Tibial nerve (tissue), 3 donors: Measurements from ENCODE around the gene TACR2.

Experiments used
- CTCF ChIP-seq, 5 experiments: fragments of 200-600 bp in 3 of 5; fragments of 450-650 bp in 2 of 5; sonication (generic) in 3 of 5; IDR thresholded peaks; one replicate each; pipeline ENCODE4 v1.5.1; 2016 to 2019; ENCODE audit warnings: antibody characterized with exemption in 5 of 5, mild to moderate bottlenecking in 3 of 5, moderate library complexity in 2 of 5
- POLR2A ChIP-seq, 2 donors: fragments of 450-650 bp; IDR thresholded peaks; one replicate each; pipeline ENCODE4 v1.6.1; 2017; ENCODE audit warnings: antibody characterized with exemption in 2 of 2, mild to moderate bottlenecking in 2 of 2, moderate library complexity in 2 of 2

GRCh38 chr10:69374931-69375306 is 41.8 kb downstream of the TACR2 start:
- no peak for TF ChIP-seq POLR2A (IDR thresholded peaks at IDR 0.05)
- no peak for TF ChIP-seq CTCF (IDR thresholded peaks at IDR 0.05)
